Adrenal gland (tissue), 12 donors: ENCODE results near the gene ATG14. TPM values are rescaled to one million over a fixed set of nuclear protein-coding genes. Genes with fewer than 3 reads are reported as not detected.

Experiments used
- DNase-seq, 7 donors: peaks; one replicate each; pipeline ENCODE4 v3.0.0-alpha.2; 2019 to 2020
- H3K27ac ChIP-seq, 5 donors: fragments of 200-600 bp; sonication (generic) in 4 of 5; 1 replicate in 3 of 5; 2 replicates in 2 of 5; pipeline versions ENCODE4 v1.5.1 to v1.8.0; 2016 to 2020; ENCODE audit warnings: mild to moderate bottlenecking in 1 of 5
- H3K27me3 ChIP-seq: fragments of 200-600 bp; 2 replicates; pipeline ENCODE4 v1.8.0; 2021
- H3K36me3 ChIP-seq, 2 donors: fragments of 200-600 bp; replicated peaks in 1 of 2; 1 replicate in 1 of 2; 2 replicates in 1 of 2; pipeline versions ENCODE4 v1.5.1 to v1.8.0; 2018 to 2022
- H3K4me1 ChIP-seq, 2 donors: fragments of 200-600 bp; replicated peaks in 1 of 2; 1 replicate in 1 of 2; 2 replicates in 1 of 2; pipeline versions ENCODE4 v1.5.1 to v1.8.0; 2018 to 2021
- H3K4me3 ChIP-seq, 4 donors: fragments of 200-600 bp; sonication (generic) in 3 of 4; one replicate each; pipeline ENCODE4 v1.5.1; 2016 to 2018
- H3K9me3 ChIP-seq, 3 donors: fragments of 200-600 bp; sonication (generic) in 1 of 3; replicated peaks in 1 of 3; 1 replicate in 2 of 3; 2 replicates in 1 of 3; pipeline versions ENCODE4 v1.5.1 to v1.8.0; 2016 to 2021
- CTCF ChIP-seq, 6 experiments: fragments of 450-650 bp in 4 of 6; fragments of 200-600 bp in 2 of 6; sonication (generic) in 1 of 6; IDR thresholded peaks; 1 replicate in 5 of 6; 2 replicates in 1 of 6; pipeline versions ENCODE4 v1.5.1 to v1.8.0; 2016 to 2021; ENCODE audit warnings: antibody characterized with exemption in 6 of 6, mild to moderate bottlenecking in 2 of 6, moderate library complexity in 1 of 6
- POLR2A ChIP-seq, 2 donors: fragments of 450-650 bp; IDR thresholded peaks; one replicate each; pipeline ENCODE4 v1.6.1; 2017; ENCODE audit warnings: antibody characterized with exemption in 2 of 2, mild to moderate bottlenecking in 2 of 2, moderate library complexity in 1 of 2
- WGBS, 4 donors: extraction: QIAGEN DNeasy Blood & Tissue Kit in 2 of 4; methylation state at CpG; one replicate each; pipeline versions ENCODE4 v1.1.5 to v1.1.7; 2013 to 2017; 5-methylcytosine and 5-hydroxymethylcytosine counted together
- intact Hi-C, 2 donors: fragments of 100-400 bp; cut with DNase I; formaldehyde crosslinking; loops; one replicate each; pipeline versions ENCODE4 v1.14.1 to v1.15.0; 2022 to 2023
- polyA plus RNA-seq, 3 donors: library from polyadenylated mRNA; stranded (reverse); fragments of 200-250 nt in 2 of 3; fragments of 350-450 nt in 1 of 3; fragmentation: Illumina TruSeq in 1 of 3; extraction: RNeasy Lipid Tissue Mini Kit (QIAGEN cat#74804) in 1 of 3; gene quantifications; one replicate each; pipeline ENCODE4 v1.2.3, GENCODE V29; 2013 to 2014
- total RNA-seq, 9 donors: library from RNA; depleted of rRNA in 4 of 9; stranded (reverse); fragments of >200 nt in 4 of 9; fragments of 120-200 nt in 1 of 9; fragmentation: NEBNext Ultra II Directional in 1 of 9; extraction: Animal tissue kit (Norgen Biotek cat#: 25700) in 1 of 9; gene quantifications; one replicate each; pipeline versions ENCODE4 v1.1.0 to v1.2.4, GENCODE V29; 2013 to 2023
- donor health status: healthy with polysubstance abuse.
- donor health status: Bipolar disorder and iron deficiency.
- donor health status: DM: yes; HTN: yes; CAD: no.
- donor health status: DM: no; HTN: no; CAD: no.
- donor health status: DM: no; HTN: no; CAD: no.
- donor health status: DM: yes; HTN: yes; CAD: no.

Gene ATG14
- total and polyA plus RNA-seq, 12 donors: 5.1 to 21.7 (median 12.2) TPM

- 64 to 95% (median 89%) methylated on average over 3 of the region's 3 CpGs for WGBS, 4 donors
- no peak overlapping the region for H3K4me3 ChIP-seq
Observed at GRCh38 chr14:55328317-55328716, 83.3 kb downstream of the ATG14 start.

GRCh38 chr14:55327179-55327578 is 84.5 kb downstream of the ATG14 start:
- Histone ChIP-seq H3K36me3 (no peaks in the 10 kb centered on the region), H3K9me3 (no peaks in the 10 kb centered on the region), H3K27me3 (no peaks in the 10 kb centered on the region), H3K27ac (no peak overlapping the region), H3K4me3 (no peak overlapping the region), H3K4me1 (peaks cover 7 to 19% of the 10 kb centered on the region in 2 donors)
- no peak for DNase-seq
- intact Hi-C loops: no loop called here
- no peak for TF ChIP-seq POLR2A (IDR thresholded peaks at IDR 0.05)
- no peak for TF ChIP-seq CTCF (IDR thresholded peaks at IDR 0.05)
- 80 to 90% (median 87%) methylated on average over 1 of the region's 1 CpG for WGBS, 4 donors

More at GRCh38 chr14:55328317-55328716, 83.3 kb downstream of the ATG14 start:
- intact Hi-C loops: no loop called here
- H3K4me1 ChIP-seq: peaks cover 7 to 30% of the 10 kb centered on the region in 2 donors
- TF ChIP-seq CTCF (IDR thresholded peaks at IDR 0.05): no peak
- no peak for TF ChIP-seq POLR2A (IDR thresholded peaks at IDR 0.05)
- H3K36me3 ChIP-seq: no peaks in the 10 kb centered on the region
- DNase-seq: no peak
- no peaks in the 10 kb centered on the region for H3K27me3 ChIP-seq
- H3K27ac ChIP-seq: no peak overlapping the region
- H3K9me3 ChIP-seq: no peaks in the 10 kb centered on the region

GRCh38 chr14:55324812-55325211 is 86.8 kb downstream of the ATG14 start:
- no peak for DNase-seq

GRCh38 chr14:55323910-55324309 is 87.7 kb downstream of the ATG14 start:
- H3K27me3 ChIP-seq: no peaks in the 10 kb centered on the region
- H3K36me3 ChIP-seq: no peaks in the 10 kb centered on the region
- H3K27ac ChIP-seq: no peak overlapping the region
- H3K9me3 ChIP-seq: no peaks in the 10 kb centered on the region
- DNase-seq: no peak
- H3K4me3 ChIP-seq: no peak overlapping the region
- no peak for TF ChIP-seq CTCF (IDR thresholded peaks at IDR 0.05)
- no peak for TF ChIP-seq POLR2A (IDR thresholded peaks at IDR 0.05)
- H3K4me1 ChIP-seq: peaks cover 6 to 7% of the 10 kb centered on the region in 2 donors
- intact Hi-C loops: no loop called here

More at GRCh38 chr14:55324812-55325211, 86.8 kb downstream of the ATG14 start:
- WGBS, 4 donors: 93 to 98% (median 96%) methylated on average over 2 of the region's 2 CpGs
- Histone ChIP-seq H3K27me3 (no peaks in the 10 kb centered on the region), H3K27ac (no peak overlapping the region), H3K9me3 (no peaks in the 10 kb centered on the region), H3K36me3 (no peaks in the 10 kb centered on the region), H3K4me1 (peaks cover 7 to 15% of the 10 kb centered on the region in 2 donors), H3K4me3 (no peak overlapping the region)
- intact Hi-C loops: no loop called here
- TF ChIP-seq CTCF (IDR thresholded peaks at IDR 0.05) (no peak), POLR2A (IDR thresholded peaks at IDR 0.05) (no peak)
